Measurements from ENCODE around the gene UBL4B. TPM values are rescaled to one million over a fixed set of nuclear protein-coding genes. Genes with fewer than 3 reads are reported as not detected.
A peak's percentile ranks its signal among the peaks of the same experiment; 100 is the strongest.

UBL4B gene
- total RNA-seq, 4 donors from 2014 or later: not detected

DNA sequence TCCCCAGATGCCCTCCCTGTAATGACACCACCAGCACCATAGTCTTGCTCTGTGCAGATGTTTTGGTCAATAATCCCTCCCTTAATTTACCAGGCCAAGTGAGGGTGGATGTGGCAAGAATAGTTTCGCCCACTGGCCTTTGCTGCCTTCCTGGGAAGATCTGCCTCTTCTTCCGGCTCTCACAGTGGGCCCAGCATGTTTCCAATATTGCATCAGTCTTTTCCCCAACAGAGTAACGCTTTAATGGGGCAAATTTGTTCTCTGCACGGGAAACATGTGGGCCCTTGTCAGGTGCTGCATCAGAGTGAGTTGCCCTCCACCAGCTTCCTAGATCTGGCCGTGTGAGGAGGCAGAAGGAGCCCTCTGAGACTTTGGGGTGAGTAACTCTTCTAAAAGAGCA lies 29.8 kb upstream of the UBL4B start:
- peak overlapping the region in 1 of 2 donors; percentile 90 for H3K27ac ChIP-seq
- H3K4me1 ChIP-seq: no peaks in the 10 kb centered on the region
- no peaks in the 10 kb centered on the region for H3K9me3 ChIP-seq
- H3K36me3 ChIP-seq: no peaks in the 10 kb centered on the region
- no peak for DNase-seq
- TF ChIP-seq, protein P1, sequence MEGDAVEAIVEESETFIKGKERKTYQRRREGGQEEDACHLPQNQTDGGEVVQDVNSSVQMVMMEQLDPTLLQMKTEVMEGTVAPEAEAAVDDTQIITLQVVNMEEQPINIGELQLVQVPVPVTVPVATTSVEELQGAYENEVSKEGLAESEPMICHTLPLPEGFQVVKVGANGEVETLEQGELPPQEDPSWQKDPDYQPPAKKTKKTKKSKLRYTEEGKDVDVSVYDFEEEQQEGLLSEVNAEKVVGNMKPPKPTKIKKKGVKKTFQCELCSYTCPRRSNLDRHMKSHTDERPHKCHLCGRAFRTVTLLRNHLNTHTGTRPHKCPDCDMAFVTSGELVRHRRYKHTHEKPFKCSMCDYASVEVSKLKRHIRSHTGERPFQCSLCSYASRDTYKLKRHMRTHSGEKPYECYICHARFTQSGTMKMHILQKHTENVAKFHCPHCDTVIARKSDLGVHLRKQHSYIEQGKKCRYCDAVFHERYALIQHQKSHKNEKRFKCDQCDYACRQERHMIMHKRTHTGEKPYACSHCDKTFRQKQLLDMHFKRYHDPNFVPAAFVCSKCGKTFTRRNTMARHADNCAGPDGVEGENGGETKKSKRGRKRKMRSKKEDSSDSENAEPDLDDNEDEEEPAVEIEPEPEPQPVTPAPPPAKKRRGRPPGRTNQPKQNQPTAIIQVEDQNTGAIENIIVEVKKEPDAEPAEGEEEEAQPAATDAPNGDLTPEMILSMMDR (IDR thresholded peaks at IDR 0.05): no peak
- TF ChIP-seq POLR2A (IDR thresholded peaks at IDR 0.05): no peak
- intact Hi-C loops (cut with DNase I; ENCODE audit: low total_unique reads): no loop called here
- no peak overlapping the region for H3K4me3 ChIP-seq
- no peaks in the 10 kb centered on the region for H3K27me3 ChIP-seq

- Histone ChIP-seq H3K36me3 (no peaks in the 10 kb centered on the region), H3K27ac (peak overlapping the region; percentile 85 to 90), H3K4me1 (no peaks in the 10 kb centered on the region), H3K9me3 (no peaks in the 10 kb centered on the region), H3K27me3 (no peaks in the 10 kb centered on the region), H3K4me3 (peak overlapping the region; percentile 46 to 59)
- intact Hi-C loops (cut with DNase I; ENCODE audit: low total_unique reads): no loop called here
- no peak for DNase-seq
- no peak for TF ChIP-seq POLR2A (IDR thresholded peaks at IDR 0.05)
- TF ChIP-seq, protein P1 (IDR thresholded peaks at IDR 0.05): no peak
Measured at GRCh38 chr1:110083061-110083865, 29.0 kb upstream of the UBL4B start.

- Histone ChIP-seq H3K27ac (peak overlapping the region; percentile 85 to 90), H3K4me1 (no peaks in the 10 kb centered on the region), H3K27me3 (no peaks in the 10 kb centered on the region), H3K36me3 (no peaks in the 10 kb centered on the region), H3K4me3 (peak overlapping the region; percentile 46 to 59), H3K9me3 (no peaks in the 10 kb centered on the region)
- intact Hi-C loops (cut with DNase I; ENCODE audit: low total_unique reads): no loop called here
- DNase-seq: no peak
- TF ChIP-seq POLR2A (IDR thresholded peaks at IDR 0.05): no peak
Measured at GRCh38 chr1:110083866-110084226, 28.4 kb upstream of the UBL4B start.

DNA sequence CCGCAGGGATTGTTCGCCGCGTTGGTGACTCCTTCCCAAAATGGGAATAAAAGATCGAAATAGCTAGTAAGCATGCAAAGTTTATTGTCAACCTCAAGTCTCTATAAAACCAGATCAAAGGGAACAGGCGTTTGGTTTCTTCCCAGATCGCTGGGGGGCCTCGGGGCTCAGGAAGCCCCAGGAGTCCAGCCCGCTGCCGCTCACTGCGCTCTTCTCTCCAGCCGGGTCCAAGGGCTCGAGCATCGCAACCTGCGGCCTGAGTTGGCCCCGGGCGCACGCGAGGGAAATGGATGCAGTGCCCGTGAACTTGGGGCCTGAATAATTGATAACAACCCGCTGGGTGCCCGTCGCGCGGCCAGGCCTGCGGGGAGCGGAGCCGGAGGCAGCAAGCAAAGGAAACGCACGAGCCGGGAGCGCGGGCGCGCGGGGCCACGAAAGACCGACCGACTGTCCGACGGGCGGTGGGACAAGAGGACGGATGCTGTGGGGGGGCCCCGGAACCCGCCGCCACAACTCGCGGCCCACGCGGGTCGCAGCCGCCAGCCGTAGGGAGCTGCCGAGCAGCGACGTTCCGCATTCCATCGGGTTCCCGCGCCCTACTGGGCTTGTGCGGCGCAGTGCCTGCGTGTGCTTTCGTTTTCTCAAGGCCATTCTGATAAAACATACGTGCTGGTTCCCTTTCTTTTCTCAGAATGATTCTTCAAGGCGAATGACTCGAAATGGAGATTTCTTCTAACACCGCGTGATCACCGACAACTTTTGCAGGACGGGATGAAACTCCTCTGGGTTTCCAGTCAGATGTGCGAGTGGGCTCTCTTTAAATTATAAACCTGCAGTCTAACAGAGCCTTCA lies 27.8 kb upstream of the UBL4B start:
- DNase-seq: peak; percentile 61 to 69
- Histone ChIP-seq H3K9me3 (no peaks in the 10 kb centered on the region), H3K36me3 (no peaks in the 10 kb centered on the region), H3K27me3 (no peaks in the 10 kb centered on the region), H3K4me3 (peak overlapping the region; percentile 46 to 59), H3K27ac (peak overlapping the region; percentile 85 to 90), H3K4me1 (no peaks in the 10 kb centered on the region)
- intact Hi-C loops (cut with DNase I; ENCODE audit: low total_unique reads): no loop called here
- peak in 1 of 2 donors; percentile 37 for TF ChIP-seq POLR2A (IDR thresholded peaks at IDR 0.05)
- TF ChIP-seq, protein P1 (IDR thresholded peaks at IDR 0.05): no peak

GRCh38 chr1:110085671-110086070 lies 26.6 kb upstream of the UBL4B start:
- Histone ChIP-seq H3K36me3 (no peaks in the 10 kb centered on the region), H3K9me3 (no peaks in the 10 kb centered on the region), H3K4me3 (no peak overlapping the region), H3K27me3 (no peaks in the 10 kb centered on the region), H3K4me1 (no peaks in the 10 kb centered on the region), H3K27ac (peak overlapping the region; percentile 85 to 90)
- no peak for DNase-seq
- TF ChIP-seq, protein P1 (IDR thresholded peaks at IDR 0.05): no peak
- TF ChIP-seq POLR2A (IDR thresholded peaks at IDR 0.05): no peak
- intact Hi-C loops (cut with DNase I; ENCODE audit: low total_unique reads): no loop called here

Measured in uterus (tissue), 4 donors.